ENCODE results near the gene PTPN7.

DNA sequence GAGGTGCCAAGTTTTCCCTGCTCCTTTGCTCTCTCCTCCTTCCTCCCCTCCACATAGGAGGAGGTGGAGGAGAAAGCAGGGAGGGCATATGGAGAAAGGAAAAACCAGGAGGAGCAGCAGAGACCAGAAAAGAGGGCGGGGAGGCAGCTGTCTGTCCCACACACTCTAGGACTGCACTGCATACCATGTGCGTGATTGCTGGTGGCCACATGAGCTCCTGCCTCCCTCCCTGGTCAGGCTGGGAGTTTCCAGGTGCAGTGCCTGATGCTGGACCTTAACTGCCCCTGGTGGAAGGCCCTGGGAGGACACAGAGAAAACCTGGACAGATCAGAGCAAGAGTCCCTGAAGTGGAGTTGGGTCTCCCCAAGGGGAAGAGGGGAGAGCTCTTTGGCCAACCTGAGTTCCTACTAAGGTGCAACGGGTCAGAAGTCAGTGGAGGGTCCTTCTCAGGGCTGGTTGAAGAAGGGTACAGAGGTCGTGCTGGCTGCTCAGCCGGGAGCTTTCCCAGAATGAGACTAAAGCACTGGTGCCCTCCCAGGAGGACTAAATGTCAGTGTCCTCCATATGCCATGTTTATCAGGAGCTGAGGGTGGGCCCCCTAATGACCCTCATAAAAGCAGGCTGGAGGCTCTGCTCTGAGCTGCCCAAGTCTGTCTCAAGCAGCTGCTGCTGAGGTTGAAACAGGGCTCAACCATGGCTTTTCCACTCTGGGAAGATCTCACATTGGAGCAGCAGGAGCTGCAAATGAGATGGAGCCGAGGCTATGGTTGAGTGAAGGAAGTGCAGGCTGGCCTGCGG lies 29.7 kb upstream of the PTPN7 start:
- TF ChIP-seq CTCF (IDR thresholded peaks at IDR 0.05; ENCODE audit: insufficient read depth, low read length, poor library complexity, severe bottlenecking) (no peak), EZH2phosphoT487 (conservative IDR thresholded peaks at IDR 0.05; ENCODE audit: low read length) (no peak)
